Activated T-cell treated with anti-CD3 and anti-CD28 coated beads for 4 hours (primary cell): ENCODE results near the gene TMEM126A.
"Not testable (repeated sequence)": the region's sequence is repeated elsewhere in the genome, so short reads cannot be mapped to it uniquely, and the experiment has no call there.

ENCODE experiments used
- DNase-seq: peaks from one replicate; pipeline ENCODE4 v3.0.0-alpha.2; 2020

The TMEM126A gene

DNA sequence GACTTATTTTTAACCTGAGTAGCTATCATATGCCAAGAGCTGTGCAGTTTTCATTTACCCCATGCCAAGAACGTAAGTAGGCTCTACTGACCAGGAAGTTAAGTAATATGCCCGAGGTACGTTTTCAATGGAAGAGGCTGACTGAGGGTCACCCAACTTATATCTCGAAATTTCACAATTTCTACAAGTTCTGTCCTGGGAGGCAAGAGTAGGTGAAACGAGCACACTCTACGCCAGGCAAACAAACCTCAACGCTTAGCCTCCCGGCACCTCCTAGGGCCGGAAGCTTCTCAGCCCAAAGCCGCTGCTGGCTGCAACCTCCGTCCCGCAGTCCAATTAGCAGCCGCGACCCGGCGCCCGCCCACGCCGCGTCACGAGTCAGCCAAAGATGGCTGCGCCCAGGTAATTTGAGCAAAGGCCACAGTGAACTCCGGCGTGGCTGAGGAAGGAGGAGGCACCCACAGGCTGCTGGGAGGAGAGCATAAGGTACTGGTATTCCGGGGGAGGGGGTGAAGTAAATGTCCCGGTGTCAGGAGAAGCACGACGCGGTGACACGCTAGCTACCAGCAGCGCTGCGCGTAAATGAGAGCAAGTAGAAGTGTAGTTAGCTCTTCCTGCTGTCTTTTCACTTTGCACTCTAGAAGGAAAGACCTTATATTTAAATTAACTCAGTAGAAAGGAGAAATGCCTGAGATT, at the start of gene TMEM126A:
Gene TMEM126A (plus strand): TSS at position 364 of the 696 bp plus-strand sequence. CDS start 2,289 bp downstream, outside the sequence.
- DNase-seq, result peak; percentile 88

DNA sequence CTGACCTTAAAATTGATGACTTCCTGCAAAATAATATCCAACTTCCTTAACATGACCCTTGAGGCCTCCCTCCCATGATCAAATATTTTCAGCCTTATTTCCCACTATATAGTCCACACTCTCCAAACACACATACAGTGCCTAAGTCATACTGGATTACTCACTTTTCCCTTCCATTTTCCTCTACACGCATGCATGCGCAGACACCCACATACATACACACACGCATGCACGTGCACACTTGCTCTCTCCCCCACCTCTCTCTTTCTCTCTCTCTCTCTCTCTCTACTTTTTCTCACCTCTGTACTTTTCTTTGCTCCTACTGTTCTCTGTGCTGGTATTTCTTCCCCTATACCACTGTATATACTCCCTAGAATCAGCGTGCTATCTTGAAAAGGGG, 48.7 kb upstream of the TMEM126A start:
- DNase-seq, result no peak

DNA sequence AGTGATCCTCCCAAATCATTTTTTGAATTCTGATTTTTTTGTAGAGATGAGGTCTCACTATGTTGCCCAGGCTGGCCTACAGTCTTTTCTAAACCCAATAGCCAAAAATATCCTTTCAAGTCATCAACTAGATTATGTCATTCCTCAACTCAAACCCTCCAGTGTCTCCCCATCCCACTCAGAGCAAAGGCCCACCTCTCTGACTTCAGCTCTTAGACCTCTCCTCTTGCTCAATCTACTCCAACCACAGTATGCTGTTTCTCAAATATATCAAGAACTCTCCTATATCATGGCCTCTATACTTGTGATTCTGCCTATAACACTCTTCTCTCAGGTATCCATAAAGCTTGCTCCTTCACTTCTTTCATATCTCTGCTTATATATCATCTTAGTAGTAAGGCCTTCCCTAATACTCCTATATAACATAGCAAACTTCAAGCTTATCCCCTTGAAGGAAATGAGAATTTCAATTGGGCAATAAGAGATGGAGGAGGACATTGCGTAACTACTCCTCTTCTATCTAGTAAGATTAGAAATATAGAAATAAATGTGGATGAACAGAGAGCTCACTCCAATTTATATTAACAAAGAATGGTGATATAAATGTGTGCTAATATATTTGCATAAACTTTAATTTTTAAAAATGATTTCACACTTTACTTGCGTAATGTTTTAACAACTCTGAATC, 45.1 kb upstream of the TMEM126A start:
- no peak for DNase-seq

- no peak for DNase-seq
Measured at GRCh38 chr11:85603220-85603619, 44.5 kb upstream of the TMEM126A start.

DNA sequence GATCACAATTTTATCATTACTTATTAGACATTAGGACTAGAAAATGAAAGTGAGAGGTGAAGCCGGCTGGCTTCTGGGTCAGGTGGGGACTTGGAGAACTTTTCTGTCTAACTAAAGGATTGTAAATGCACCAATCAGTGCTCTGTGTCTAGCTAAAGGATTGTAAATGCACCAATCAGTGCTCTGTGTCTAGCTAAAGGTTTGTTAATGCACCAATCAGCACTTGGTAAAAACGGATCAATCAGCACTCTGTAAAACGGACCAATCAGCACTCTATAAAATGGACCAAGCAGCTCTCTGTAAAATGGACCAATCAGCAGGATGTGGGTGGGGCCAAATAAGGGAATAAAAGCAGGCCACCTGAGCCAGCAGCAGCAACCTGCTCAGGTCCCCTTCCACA, 41.5 kb upstream of the TMEM126A start:
- DNase-seq, result not testable (repeated sequence)

GRCh38 chr11:85608621-85609020, 39.1 kb upstream of the TMEM126A start:
- DNase-seq, result not testable (repeated sequence)

DNA sequence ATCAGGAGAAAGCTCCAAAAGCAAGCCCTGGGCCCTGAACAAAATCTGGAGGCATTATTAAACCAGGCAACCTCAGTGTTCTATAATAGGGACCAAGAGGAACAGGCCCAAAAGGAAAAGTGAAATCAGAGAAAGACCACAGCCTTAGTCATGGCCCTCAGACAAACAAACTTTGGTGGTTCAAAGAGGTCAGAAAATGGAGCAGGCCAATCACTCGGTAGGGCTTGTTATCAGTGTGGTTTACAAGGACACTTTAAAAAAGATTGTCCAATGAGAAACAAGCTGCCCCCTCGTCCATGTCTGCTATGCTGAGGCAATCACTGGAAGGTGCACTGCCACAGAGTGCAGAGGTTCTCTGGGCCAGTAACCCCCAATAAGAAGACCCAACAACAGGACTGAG, 38.5 kb upstream of the TMEM126A start:
- DNase-seq, result not testable (repeated sequence)

DNA sequence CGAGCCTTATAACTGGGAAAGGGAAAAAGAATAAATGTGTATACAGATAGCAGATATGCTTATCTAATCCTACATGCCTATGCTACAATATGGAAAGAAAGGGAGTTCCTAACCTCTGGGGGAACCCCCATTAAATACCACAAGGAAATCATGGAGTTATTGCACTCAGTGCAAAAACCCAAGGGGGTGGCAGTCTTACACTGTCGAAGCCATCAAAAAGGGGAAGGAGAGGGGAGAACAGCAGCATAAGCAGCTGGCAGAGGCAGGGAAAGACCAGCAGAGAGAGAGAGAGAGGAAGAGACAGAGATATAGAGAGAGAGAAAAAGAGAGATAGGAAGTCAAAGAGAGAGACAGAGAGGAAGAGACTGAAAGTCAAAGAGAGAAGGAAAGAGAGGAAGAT, 36.1 kb upstream of the TMEM126A start:
- DNase-seq, result not testable (repeated sequence)

- no peak for DNase-seq
Measured at GRCh38 chr11:85619499-85619898, 28.3 kb upstream of the TMEM126A start.

DNA sequence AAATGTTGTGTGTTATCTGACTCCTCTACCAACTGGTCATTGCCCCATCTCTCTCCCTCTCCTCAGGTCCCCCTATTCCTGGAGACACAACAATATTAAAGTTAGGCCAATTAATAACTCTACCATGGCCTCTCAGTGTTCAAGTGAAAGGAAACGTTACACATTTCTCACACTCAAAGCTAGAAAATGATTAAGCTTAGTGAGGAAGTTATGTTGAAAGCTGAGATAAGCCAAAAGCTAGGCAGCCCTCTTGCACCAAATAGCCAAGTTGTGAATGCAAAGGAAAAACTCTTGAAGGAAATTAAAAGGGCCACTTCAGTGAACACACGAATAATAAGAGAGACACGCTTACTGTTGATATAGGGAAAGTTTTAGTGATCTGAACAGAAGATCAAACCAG, 27.5 kb upstream of the TMEM126A start:
- DNase-seq, result no peak

- no peak for DNase-seq
Measured at GRCh38 chr11:85626496-85626895, 21.3 kb upstream of the TMEM126A start.

DNA sequence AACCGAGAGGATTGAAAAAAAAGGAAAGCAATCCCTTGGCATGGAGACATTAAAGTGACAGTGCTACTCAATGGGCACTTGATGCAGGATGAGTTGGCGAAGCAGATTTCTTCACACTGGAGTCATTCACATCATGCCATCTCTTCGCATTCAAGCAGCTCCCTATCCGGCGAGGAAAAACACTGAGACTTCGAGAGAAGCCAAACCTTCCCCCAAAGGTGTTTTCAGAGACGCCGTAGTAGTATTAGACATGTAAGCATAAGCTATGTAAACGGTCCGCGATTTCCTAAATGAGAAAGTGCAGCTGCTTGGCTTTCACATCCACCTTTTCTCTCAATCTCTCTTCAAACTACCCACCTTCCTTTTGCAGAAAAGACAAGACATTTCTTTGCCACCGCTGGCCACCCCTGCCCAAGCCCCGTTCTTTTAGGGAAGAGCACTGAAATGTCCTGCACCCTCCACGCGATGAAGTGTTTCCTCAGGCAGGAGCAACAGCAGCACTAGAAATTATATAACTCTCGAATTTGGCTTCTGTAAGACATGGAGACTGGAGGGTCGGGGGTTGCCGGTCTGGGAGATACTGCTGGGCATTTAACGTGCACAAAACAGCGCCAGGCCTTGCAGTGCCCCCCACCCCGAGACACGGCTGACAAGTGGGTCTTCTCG, 20.3 kb upstream of the TMEM126A start, which contains the start of gene DLG2:
Gene DLG2 (minus strand): TSS at position 13 of the 666 bp plus-strand sequence.
- no peak for DNase-seq

DNA sequence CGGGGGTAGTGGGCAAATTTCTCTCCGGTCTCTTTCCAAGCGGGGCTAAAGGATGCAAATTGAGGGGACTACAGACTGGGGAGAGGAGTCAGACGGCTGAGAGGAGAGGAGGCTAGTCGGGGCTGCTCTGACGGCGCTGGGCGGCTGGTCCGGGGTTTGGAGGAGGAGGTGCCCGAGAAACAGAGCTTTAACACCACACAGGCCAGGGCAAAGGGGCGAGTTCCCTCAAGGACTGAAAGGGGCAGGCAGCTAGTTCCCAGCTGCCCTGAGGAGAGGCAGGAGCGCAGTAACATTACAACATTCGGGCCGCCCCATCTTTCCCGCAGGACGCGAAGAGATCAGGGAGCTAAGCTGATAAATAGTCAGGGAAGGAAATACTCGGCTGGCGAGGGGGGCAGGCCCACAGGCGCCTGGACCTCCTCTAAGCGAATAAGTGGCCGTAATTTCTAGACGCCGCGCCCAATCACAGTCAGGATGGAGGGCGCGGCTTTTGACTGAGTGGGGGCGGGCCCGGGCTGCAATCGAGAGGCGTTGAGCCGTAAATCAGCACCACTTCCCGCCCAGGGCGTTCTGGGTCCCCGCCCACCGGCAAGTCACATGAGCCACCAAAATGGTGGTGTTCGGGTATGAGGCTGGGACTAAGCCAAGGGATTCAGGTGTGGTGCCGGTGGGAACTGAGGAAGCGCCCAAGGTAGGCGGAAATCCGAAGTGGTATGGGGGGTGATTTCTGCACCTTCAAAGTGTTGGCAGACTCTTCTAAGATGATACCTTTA, 19.6 kb upstream of the TMEM126A start, which contains the start of gene TMEM126B:
Gene TMEM126B (plus strand): TSS at position 596 of the 773 bp plus-strand sequence. CDS start 15 bp downstream, at position 611.
- DNase-seq, result peak; percentile 94

DNA sequence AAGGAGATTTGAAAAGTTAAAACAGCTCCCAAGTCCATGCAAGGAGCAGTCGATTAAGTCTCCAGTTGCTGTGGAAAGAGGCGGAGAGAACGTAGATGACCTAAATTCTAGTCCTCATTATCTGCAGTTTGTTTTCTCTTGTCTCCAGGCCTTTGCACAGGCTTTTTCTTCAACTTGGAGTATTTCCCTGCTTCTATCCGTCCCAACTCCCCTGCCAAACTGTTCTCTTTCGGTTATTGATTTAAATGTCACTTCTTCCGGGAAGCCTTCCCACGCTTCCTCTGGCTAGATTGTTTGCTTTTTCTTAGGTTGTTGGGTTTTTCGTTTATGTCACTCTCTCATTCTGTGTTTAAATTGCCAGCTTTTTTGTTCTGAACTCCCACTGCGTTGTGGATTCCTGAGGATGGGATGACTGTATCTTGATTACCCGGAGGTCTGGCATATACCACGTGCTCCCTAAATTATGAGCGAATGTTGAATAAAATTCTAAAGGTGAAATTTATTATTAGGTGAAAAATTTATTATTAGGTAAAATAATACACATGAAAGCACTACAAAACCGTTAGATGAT, 18.9 kb upstream of the TMEM126A start:
- peak; percentile 52 for DNase-seq

GRCh38 chr11:85634747-85635146, 13.0 kb upstream of the TMEM126A start:
- DNase-seq, result no peak

DNA sequence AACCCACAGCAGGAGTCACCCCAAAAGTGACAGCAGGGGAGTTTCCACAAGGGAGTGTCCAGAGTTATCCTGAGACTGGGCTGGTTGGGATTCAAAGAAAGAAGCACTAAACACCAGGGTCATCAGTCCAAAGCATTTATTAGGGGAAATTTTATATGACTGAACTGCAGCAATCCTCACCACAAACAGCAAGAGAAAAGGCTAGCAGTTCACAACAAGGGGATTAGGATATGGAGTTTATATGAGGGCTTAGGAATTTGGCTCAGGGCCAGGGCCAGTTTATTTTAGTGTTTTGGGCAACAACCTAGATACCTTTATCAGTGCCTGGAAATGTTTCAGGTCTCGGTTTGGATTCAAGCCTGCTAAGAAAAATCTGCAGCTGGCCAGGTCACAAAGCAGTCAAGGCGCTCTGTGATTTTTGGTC, 4.6 kb upstream of the TMEM126A start:
- DNase-seq, result no peak

DNA sequence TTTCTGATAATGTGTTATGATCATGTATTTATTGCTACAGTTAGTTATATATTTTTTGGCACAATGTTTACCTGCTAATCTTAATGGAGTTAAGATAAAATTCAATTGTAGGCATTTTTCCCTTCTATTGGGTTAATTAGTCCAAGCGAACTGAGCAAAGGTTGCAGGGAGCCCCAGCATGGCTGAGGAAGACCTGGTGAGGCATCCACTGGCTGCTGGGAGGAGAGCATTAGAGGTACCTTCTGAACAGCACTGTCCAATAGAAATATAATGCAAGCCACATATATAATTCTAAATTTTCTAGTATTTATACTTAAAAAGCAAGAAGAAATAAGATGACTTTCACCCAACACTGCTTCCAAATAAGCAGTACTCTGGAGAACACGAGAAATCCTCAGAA, 689 bp upstream of the TMEM126A start:
- DNase-seq, result no peak

GRCh38 chr11:85651118-85651517, 3.4 kb downstream of the TMEM126A start:
- no peak for DNase-seq

DNA sequence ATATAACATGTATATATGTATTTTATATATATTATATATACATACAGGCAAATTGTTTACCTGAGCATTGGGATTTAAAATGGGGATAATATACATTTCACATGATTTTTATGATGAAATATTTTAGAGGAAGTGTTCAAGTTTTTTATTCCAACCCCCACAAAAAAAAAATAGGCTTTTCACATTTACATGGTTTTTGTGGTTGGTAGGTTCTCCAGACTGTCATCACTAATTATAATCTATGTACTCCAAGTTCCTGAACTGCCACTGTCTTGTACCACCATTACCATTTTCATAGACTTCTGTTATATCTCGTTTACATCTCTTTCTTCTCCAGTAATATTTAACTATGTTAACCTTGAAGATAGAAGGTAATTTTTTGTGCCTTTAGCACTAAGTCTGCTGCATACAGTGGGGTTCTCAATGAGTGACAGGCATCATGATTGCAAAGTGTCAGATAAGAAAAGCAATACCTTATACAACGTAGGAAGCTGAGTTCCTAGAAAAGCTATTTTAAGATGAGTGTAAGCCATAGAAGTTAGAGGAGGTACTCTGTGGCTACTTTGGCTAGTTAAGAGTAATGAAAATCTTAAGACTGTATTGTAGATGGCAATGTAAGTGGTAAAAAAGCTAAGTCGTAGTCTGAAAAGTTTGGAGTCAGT, 5.2 kb downstream of the TMEM126A start:
- DNase-seq, result no peak

GRCh38 chr11:85654343-85654742, 6.6 kb downstream of the TMEM126A start:
- not testable (repeated sequence) for DNase-seq

- no peak for DNase-seq
Measured at GRCh38 chr11:85656777-85657176, 9.0 kb downstream of the TMEM126A start.

DNA sequence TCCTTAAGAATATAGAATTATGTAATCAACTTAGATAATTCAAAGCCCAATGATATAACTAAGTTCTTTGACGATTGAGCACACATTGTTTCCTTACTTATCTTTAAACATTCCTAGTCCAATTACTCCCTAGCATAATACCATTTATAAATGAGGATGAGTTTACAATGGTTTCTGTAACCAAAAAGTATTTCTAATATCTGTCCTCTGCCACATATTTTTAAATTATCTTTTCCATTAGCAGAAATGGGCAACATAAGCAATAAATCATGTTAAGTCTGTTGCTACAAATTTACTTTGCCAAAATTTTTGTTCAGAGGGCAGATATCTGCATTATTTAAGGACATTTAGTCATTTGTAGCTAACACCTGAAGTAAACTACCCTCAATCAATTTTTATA, 10.4 kb downstream of the TMEM126A start:
- DNase-seq, result no peak
